NT2/D1 (cell line): Measurements from ENCODE around the gene MT1X.

Experiments used
- SUZ12 ChIP-seq: IDR thresholded peaks from 2 replicates; pipeline ENCODE4 v1.6.1; 2011; ENCODE audit not compliant: insufficient read length, insufficient read depth; ENCODE audit errors: extremely low read depth
- YY1 ChIP-seq: IDR thresholded peaks from 2 replicates; pipeline ENCODE4 v1.6.1; 2011; ENCODE audit not compliant: insufficient read length, insufficient read depth

GRCh38 chr16:56682703-56683397, 580 bp downstream of the MT1X start:
- TF ChIP-seq SUZ12, result no peak
- no peak for TF ChIP-seq YY1
